Kasumi-1 (cell line): ENCODE results near the gene SH3RF3.

Experiments used
- DNase-seq, 2 experiments: peaks; one replicate each; lab custom pipeline; 2025; lab: John Stamatoyannopoulos, UW

Gene SH3RF3

GRCh38 chr2:109139002-109139401 is 10.0 kb downstream of the SH3RF3 start:
- no peak for DNase-seq

GRCh38 chr2:109139865-109140396 is 10.9 kb downstream of the SH3RF3 start:
- no peak for DNase-seq

- no peak for DNase-seq
Measured at GRCh38 chr2:109141006-109141600, 12.1 kb downstream of the SH3RF3 start.

GRCh38 chr2:109141727-109142283 is 12.8 kb downstream of the SH3RF3 start:
- no peak for DNase-seq

- DNase-seq = no peak
Measured at GRCh38 chr2:109142416-109143210, 13.6 kb downstream of the SH3RF3 start.

- peak; percentile 37 to 43 for DNase-seq
Measured at GRCh38 chr2:109143214-109144187, 14.5 kb downstream of the SH3RF3 start.

- DNase-seq = peak; percentile 72 to 73
Measured at GRCh38 chr2:109144271-109144670, 15.3 kb downstream of the SH3RF3 start.

GRCh38 chr2:109144721-109145120 is 15.7 kb downstream of the SH3RF3 start:
- no peak for DNase-seq

GRCh38 chr2:109145286-109145685 is 16.3 kb downstream of the SH3RF3 start:
- no peak for DNase-seq

GRCh38 chr2:109147405-109147804 is 18.4 kb downstream of the SH3RF3 start:
- no peak for DNase-seq

GRCh38 chr2:109148117-109148746 is 19.2 kb downstream of the SH3RF3 start:
- no peak for DNase-seq

- DNase-seq = no peak
Measured at GRCh38 chr2:109148991-109149645, 20.1 kb downstream of the SH3RF3 start.

GRCh38 chr2:109150559-109150958 is 21.6 kb downstream of the SH3RF3 start:
- no peak for DNase-seq

- DNase-seq = no peak
Measured at GRCh38 chr2:109151519-109151918, 22.5 kb downstream of the SH3RF3 start.

GRCh38 chr2:109153005-109153784 is 24.2 kb downstream of the SH3RF3 start:
- DNase-seq = no peak

GRCh38 chr2:109153807-109154206 is 24.8 kb downstream of the SH3RF3 start:
- no peak for DNase-seq

- no peak for DNase-seq
Measured at GRCh38 chr2:109154226-109154625, 25.2 kb downstream of the SH3RF3 start.

GRCh38 chr2:109155553-109156451 is 26.8 kb downstream of the SH3RF3 start:
- DNase-seq = no peak

- DNase-seq = no peak
Measured at GRCh38 chr2:109157563-109158105, 28.6 kb downstream of the SH3RF3 start.
